SK-N-SH (cell line): ENCODE data around the gene GALM. TPM values are rescaled to one million over a fixed set of nuclear protein-coding genes. Genes with fewer than 3 reads are reported as not detected.

Source experiments
- CTCF ChIA-PET: fragments of 300-600, 350-600 bp; formaldehyde crosslinking; extraction: SDS; loops from one replicate; lab custom pipeline; 2021; lab: Yijun Ruan, JAX
- POLR2A ChIA-PET: fragments of 350-600 bp; sonication (Branson Sonifier 250); formaldehyde crosslinking; extraction: SDS; loops from one replicate; lab custom pipeline; 2020; ENCODE audit warnings: antibody characterized with exemption, inconsistent platforms; lab: Yijun Ruan, JAX
- DNase-seq: peaks from one replicate; pipeline ENCODE4 v3.0.0; 2012
- H2AFZ ChIP-seq: fragments of 200-600 bp; sonication (generic); 2 replicates; pipeline ENCODE4 v1.8.1; 2016; ENCODE audit warnings: antibody characterized with exemption, mild to moderate bottlenecking, low read depth
- H3F3A ChIP-seq: fragments of 200-600 bp; sonication (generic); replicated peaks from 2 replicates; pipeline ENCODE3; 2016; ENCODE audit warnings: antibody characterized with exemption, mild to moderate bottlenecking; ENCODE audit not compliant: insufficient read depth
- H3K27ac ChIP-seq, 2 experiments: fragments of 200-500 bp in 1 of 2; fragments of 200-600 bp in 1 of 2; sonication (Bioruptor generic) in 1 of 2; sonication (generic), shearing (Covaris generic) in 1 of 2; 2 replicates each; pipeline versions ENCODE4 v1.5.1 to v1.6.1; 2014 to 2016; ENCODE audit warnings: low read depth in 2 of 2, inconsistent platforms in 1 of 2, low read length in 1 of 2, mild to moderate bottlenecking in 1 of 2, mixed read lengths in 1 of 2
- H3K27me3 ChIP-seq: fragments of 200-600 bp; sonication (generic), shearing (Covaris generic); 2 replicates; pipeline ENCODE4 v1.6.1; 2016; ENCODE audit warnings: mixed run types; ENCODE audit not compliant: insufficient read depth
- H3K36me3 ChIP-seq, 2 experiments: fragments of 200-500 bp in 1 of 2; fragments of 200-600 bp in 1 of 2; sonication (Bioruptor generic) in 1 of 2; sonication (generic) in 1 of 2; replicated peaks in 1 of 2; 2 replicates each; pipeline versions ENCODE3 to v1.5.1; 2014 to 2016; ENCODE audit warnings: low read length in 1 of 2, mild to moderate bottlenecking in 1 of 2; ENCODE audit not compliant: insufficient read depth in 2 of 2, control insufficient read depth in 1 of 2
- H3K4me1 ChIP-seq, 2 experiments: fragments of 200-500 bp in 1 of 2; fragments of 200-600 bp in 1 of 2; sonication (Bioruptor generic) in 1 of 2; sonication (generic), shearing (Covaris generic) in 1 of 2; 2 replicates each; pipeline versions ENCODE4 v1.5.1 to v1.6.1; 2014 to 2016; ENCODE audit warnings: low read depth in 1 of 2, low read length in 1 of 2, mixed run types in 1 of 2; ENCODE audit not compliant: insufficient read depth in 2 of 2, control insufficient read depth in 1 of 2
- H3K4me2 ChIP-seq: fragments of 200-600 bp; sonication (generic), shearing (Covaris generic); 2 replicates; pipeline ENCODE4 v1.6.1; 2017; ENCODE audit warnings: mixed run types
- H3K4me3 ChIP-seq, 2 experiments: fragments of 200-500 bp in 1 of 2; fragments of 200-600 bp in 1 of 2; sonication (Bioruptor generic) in 1 of 2; sonication (generic), shearing (Covaris generic) in 1 of 2; 2 replicates each; pipeline versions ENCODE4 v1.5.1 to v1.8.1; 2014 to 2016; ENCODE audit warnings: low read depth in 2 of 2, inconsistent platforms in 1 of 2, low read length in 1 of 2, mild to moderate bottlenecking in 1 of 2, mixed read lengths in 1 of 2, moderate library complexity in 1 of 2
- H3K79me2 ChIP-seq: fragments of 200-600 bp; sonication (generic); 2 replicates; pipeline ENCODE4 v1.8.1; 2017; ENCODE audit warnings: mild to moderate bottlenecking; ENCODE audit not compliant: insufficient read depth
- H3K9ac ChIP-seq: fragments of 200-600 bp; sonication (generic); 2 replicates; pipeline ENCODE4 v1.6.1; 2017; ENCODE audit warnings: mixed run types
- H3K9me2 ChIP-seq: fragments of 200-600 bp; sonication (generic); 2 replicates; pipeline ENCODE4 v1.6.1; 2017; ENCODE audit warnings: mixed run types
- H3K9me3 ChIP-seq: fragments of 200-600 bp; sonication (generic); 2 replicates; pipeline ENCODE4 v1.6.1; 2017; ENCODE audit warnings: mixed run types, mild to moderate bottlenecking, moderate library complexity
- H4K20me1 ChIP-seq: fragments of 200-600 bp; sonication (generic); 2 replicates; pipeline ENCODE4 v1.6.1; 2017; ENCODE audit warnings: mild to moderate bottlenecking, mixed run types; ENCODE audit not compliant: insufficient read depth
- CHD2 ChIP-seq: fragments of 150-350 bp; IDR thresholded peaks from 2 replicates; pipeline ENCODE4 v1.6.1; 2018; ENCODE audit warnings: low read length; ENCODE audit not compliant: partially characterized antibody
- FOXJ3 ChIP-seq: sonication (generic); formaldehyde crosslinking; IDR thresholded peaks from 2 replicates; pipeline ENCODE4 v1.5.1; 2020; ENCODE audit warnings: mild to moderate bottlenecking, missing genetic modification reagents
- GATA2 ChIP-seq: sonication (generic); formaldehyde crosslinking; IDR thresholded peaks from 2 replicates; pipeline ENCODE4 v1.5.0; 2020; ENCODE audit warnings: mild to moderate bottlenecking, missing genetic modification reagents
- JUND ChIP-seq: IDR thresholded peaks from 2 replicates; pipeline ENCODE4 v1.4.0; 2012
- RFX5 ChIP-seq: IDR thresholded peaks from 2 replicates; pipeline ENCODE4 v1.6.1; 2012; ENCODE audit warnings: mild to moderate bottlenecking, improper control_type of control experiment, low read length
- WGBS: methylation state at CpG from one replicate; pipeline ENCODE4 v1.1.6; 2017; ENCODE audit warnings: low lambda C conversion rate; 5-methylcytosine and 5-hydroxymethylcytosine counted together
- polyA plus RNA-seq, 3 experiments: library from polyadenylated mRNA; depleted of rRNA; stranded (reverse); fragments of >200 nt; gene quantifications; 2 replicates each; pipeline ENCODE4 v1.2.3, GENCODE V29; 2012
- TF ChIP-seq, protein P1 (sequence below): IDR thresholded peaks from 2 replicates; pipeline ENCODE4 v1.6.1; 2012; ENCODE audit warnings: mild to moderate bottlenecking, low read depth, low read length, moderate library complexity
- TF ChIP-seq, protein P2 (sequence below): IDR thresholded peaks from 2 replicates; pipeline ENCODE4; 2012

The GALM gene
- polyA plus RNA-seq, 1 of the 3 experiments (the other 2 are of a cell fraction), result 17.9 TPM

DNA sequence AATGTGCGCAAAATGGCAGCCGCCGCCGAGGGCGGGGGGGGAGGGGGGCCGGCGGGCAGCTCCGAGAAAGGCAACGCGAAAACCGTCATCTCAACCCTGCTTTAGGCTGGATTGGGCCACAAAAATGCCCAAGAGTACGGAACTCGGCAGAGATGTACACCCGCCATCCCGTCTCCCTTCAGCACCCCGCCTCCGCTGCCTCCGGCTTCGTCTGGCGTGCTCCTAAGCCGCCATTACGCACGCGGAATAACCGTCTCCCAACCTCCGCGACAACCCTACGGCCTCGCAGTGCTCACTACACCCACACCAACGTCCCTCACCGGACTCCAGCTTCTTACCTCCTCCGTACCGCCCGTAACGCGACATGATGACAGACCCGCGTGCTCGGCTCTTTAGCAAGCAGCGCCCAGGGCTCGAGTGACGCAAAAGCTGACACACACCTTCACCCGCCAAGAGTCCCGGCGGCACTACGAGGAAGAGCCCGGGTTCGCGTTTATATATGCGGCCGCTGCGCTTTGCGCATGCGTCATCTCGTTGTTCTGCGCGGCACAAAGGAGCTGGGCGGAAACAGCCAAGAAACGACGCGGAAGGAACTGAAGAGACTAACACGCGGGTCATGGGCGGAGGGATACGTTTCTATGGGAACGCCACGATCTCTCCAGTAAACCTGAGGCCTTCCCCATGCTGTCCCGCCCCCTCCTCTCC is 85.1 kb downstream of the GALM start, which contains the start of gene SRSF7 (continued):
- TF ChIP-seq RFX5, result peak; percentile 59
- TF ChIP-seq CHD2, result peak; percentile 98
- no peak for TF ChIP-seq GATA2
- TF ChIP-seq, protein P1, sequence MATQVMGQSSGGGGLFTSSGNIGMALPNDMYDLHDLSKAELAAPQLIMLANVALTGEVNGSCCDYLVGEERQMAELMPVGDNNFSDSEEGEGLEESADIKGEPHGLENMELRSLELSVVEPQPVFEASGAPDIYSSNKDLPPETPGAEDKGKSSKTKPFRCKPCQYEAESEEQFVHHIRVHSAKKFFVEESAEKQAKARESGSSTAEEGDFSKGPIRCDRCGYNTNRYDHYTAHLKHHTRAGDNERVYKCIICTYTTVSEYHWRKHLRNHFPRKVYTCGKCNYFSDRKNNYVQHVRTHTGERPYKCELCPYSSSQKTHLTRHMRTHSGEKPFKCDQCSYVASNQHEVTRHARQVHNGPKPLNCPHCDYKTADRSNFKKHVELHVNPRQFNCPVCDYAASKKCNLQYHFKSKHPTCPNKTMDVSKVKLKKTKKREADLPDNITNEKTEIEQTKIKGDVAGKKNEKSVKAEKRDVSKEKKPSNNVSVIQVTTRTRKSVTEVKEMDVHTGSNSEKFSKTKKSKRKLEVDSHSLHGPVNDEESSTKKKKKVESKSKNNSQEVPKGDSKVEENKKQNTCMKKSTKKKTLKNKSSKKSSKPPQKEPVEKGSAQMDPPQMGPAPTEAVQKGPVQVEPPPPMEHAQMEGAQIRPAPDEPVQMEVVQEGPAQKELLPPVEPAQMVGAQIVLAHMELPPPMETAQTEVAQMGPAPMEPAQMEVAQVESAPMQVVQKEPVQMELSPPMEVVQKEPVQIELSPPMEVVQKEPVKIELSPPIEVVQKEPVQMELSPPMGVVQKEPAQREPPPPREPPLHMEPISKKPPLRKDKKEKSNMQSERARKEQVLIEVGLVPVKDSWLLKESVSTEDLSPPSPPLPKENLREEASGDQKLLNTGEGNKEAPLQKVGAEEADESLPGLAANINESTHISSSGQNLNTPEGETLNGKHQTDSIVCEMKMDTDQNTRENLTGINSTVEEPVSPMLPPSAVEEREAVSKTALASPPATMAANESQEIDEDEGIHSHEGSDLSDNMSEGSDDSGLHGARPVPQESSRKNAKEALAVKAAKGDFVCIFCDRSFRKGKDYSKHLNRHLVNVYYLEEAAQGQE, result peak; percentile 84
- TF ChIP-seq FOXJ3 (CRISPR knock-in tag), result 0 out of 2 replicates have a peak, but pooled peaks have one; percentile 53
- TF ChIP-seq JUND, result peak; percentile 37; the same call in 1 of the 2 replicates
- TF ChIP-seq, protein P2, sequence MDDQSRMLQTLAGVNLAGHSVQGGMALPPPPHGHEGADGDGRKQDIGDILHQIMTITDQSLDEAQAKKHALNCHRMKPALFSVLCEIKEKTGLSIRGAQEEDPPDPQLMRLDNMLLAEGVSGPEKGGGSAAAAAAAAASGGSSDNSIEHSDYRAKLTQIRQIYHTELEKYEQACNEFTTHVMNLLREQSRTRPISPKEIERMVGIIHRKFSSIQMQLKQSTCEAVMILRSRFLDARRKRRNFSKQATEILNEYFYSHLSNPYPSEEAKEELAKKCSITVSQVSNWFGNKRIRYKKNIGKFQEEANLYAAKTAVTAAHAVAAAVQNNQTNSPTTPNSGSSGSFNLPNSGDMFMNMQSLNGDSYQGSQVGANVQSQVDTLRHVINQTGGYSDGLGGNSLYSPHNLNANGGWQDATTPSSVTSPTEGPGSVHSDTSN, result peak; percentile 80

DNA sequence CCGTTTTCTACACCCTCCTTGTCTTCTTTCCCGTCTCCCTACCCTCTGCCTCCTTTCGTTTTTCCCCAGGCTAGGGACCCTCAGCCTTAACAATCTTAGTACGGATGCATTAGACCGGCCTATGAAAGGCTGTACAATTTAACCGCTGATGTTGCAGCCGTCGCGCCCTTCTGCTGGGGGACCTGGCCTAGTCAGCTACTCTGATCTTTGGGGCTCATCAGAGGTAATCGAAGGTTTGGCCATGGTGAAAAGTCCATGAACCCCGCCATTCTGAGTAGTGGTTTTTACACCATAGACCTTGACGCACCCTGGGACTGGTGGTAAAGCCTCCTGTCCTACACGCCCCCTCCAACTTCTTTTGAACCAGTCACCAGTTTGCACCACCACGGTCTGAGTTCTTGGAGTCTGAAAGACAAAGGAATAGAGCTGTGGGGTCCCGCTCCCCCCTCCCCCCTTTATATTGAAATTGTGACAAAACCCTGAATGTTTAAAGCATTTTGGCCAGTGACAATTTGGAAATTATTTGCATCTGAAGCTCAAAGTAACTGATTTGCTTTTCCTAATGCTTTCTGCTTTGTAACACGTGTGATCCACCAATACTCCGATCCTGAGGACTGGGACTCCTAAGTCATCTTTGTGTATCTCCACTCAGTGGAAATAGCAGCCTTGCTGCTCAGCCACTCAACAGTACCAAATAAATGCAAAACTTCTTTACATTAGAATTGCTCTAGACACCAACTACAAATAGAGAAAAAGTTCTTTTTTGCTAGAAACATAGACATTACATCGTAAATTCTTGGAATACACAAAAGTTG is 85.9 kb downstream of the GALM start:
- H3K4me1 ChIP-seq, result peaks cover 34 to 37% of the 10 kb centered on the region in 2 experiments
- H3K9me2 ChIP-seq, result no peaks in the 10 kb centered on the region
- TF ChIP-seq RFX5 (0 out of 2 replicates have a peak, but pooled peaks have one; percentile 0), FOXJ3 (CRISPR knock-in tag) (no peak)
- TF ChIP-seq, all 33 proteins: peak for 1
- Histone ChIP-seq H3K9me3 (no peaks in the 10 kb centered on the region), H3F3A (peaks cover 25% of the 10 kb centered on the region), H3K9ac (peak overlapping the region; percentile 97), H4K20me1 (peaks cover 38% of the 10 kb centered on the region), H2AFZ (peak overlapping the region; percentile 93), H3K79me2 (peaks cover 43% of the 10 kb centered on the region), H3K27ac (peak overlapping the region; percentile 92 to 97), H3K4me3 (peak overlapping the region; percentile 51 to 92), H3K27me3 (no peaks in the 10 kb centered on the region), H3K36me3 (peaks cover 33% of the 10 kb centered on the region in 2 experiments), H3K4me2 (peak overlapping the region; percentile 72)
- ChIA-PET POLR2A (interaction anchor here (0.6 to 2.3 kb wide), 53 partner anchors 8 to 1429 kb away, joined by 3 to 65 read pairs (median 5); partner anchors contain the start of genes ATL2, CYP1B1, DHX57 and GEMIN6), CTCF (interaction anchor here (0.7 to 4.5 kb wide), 6 partner anchors 10 to 375 kb away, joined by 3 to 24 read pairs (median 4); partner anchors contain the start of gene ATL2)
- no peak for DNase-seq
- WGBS, result 36% methylated on average over 18 of the region's 18 CpGs
